Mesenchymal stem cell (in vitro differentiated cells and primary cell): ENCODE data around the gene DHX30.
A peak's percentile ranks its signal among the peaks of the same experiment; 100 is the strongest.
"Not testable (repeated sequence)": the region's sequence is repeated elsewhere in the genome, so short reads cannot be mapped to it uniquely, and the experiment has no call there.

ENCODE experiments used
- DNase-seq: peaks from one replicate; pipeline ENCODE4 v3.0.0-alpha.2; 2013
- H2AFZ ChIP-seq: one replicate; pipeline ENCODE4 v1.6.1; 2013; ENCODE audit warnings: low read depth, mild to moderate bottlenecking, control low read depth, inconsistent platforms, low read length, moderate library complexity
- H2AK5ac ChIP-seq: 2 replicates; pipeline ENCODE4 v1.6.1; 2013; ENCODE audit warnings: low read length, moderate library complexity, mild to moderate bottlenecking, inconsistent platforms; ENCODE audit not compliant: severe bottlenecking
- H2BK120ac ChIP-seq: one replicate; pipeline ENCODE4 v1.6.1; 2013; ENCODE audit warnings: low read depth, mild to moderate bottlenecking, inconsistent platforms, low read length, moderate library complexity
- H2BK12ac ChIP-seq, 2 experiments: one replicate each; pipeline ENCODE4 v1.6.1; 2013; ENCODE audit warnings: inconsistent platforms in 2 of 2, low read length in 2 of 2, mild to moderate bottlenecking in 2 of 2, moderate library complexity in 2 of 2, control low read depth in 1 of 2
- H2BK15ac ChIP-seq: one replicate; pipeline ENCODE4 v1.6.1; 2013; ENCODE audit warnings: mild to moderate bottlenecking, low read depth, inconsistent platforms; ENCODE audit not compliant: poor library complexity, severe bottlenecking
- H2BK5ac ChIP-seq: 2 replicates; pipeline ENCODE4 v1.6.1; 2013; ENCODE audit warnings: low read depth, mild to moderate bottlenecking, low read length, control low read depth, inconsistent platforms; ENCODE audit not compliant: poor library complexity, severe bottlenecking
- H3K14ac ChIP-seq, 2 experiments: one replicate each; pipeline ENCODE4 v1.6.1; 2013; ENCODE audit warnings: inconsistent platforms in 2 of 2, low read length in 2 of 2, control low read depth in 1 of 2, mild to moderate bottlenecking in 1 of 2, moderate library complexity in 1 of 2
- H3K18ac ChIP-seq, 2 experiments: one replicate each; pipeline ENCODE4 v1.6.1; 2013; ENCODE audit warnings: inconsistent platforms in 2 of 2, low read length in 2 of 2, control low read depth in 1 of 2, low read depth in 1 of 2, mild to moderate bottlenecking in 1 of 2
- H3K23ac ChIP-seq, 2 experiments: one replicate each; pipeline ENCODE4 v1.6.1; 2013; ENCODE audit warnings: inconsistent platforms in 2 of 2, low read length in 2 of 2, mild to moderate bottlenecking in 2 of 2, moderate library complexity in 2 of 2, control low read depth in 1 of 2
- H3K27ac ChIP-seq: 2 replicates; pipeline ENCODE4 v1.5.1; 2013; ENCODE audit warnings: mild to moderate bottlenecking, moderate library complexity, low read length, control low read depth, inconsistent platforms; ENCODE audit not compliant: poor library complexity, severe bottlenecking
- H3K27me3 ChIP-seq, 2 experiments: 2 replicates each; pipeline versions ENCODE4 v1.6.1 to v1.7.0; 2013; ENCODE audit warnings: low read length in 2 of 2, mild to moderate bottlenecking in 2 of 2, moderate library complexity in 2 of 2, control low read depth in 1 of 2, inconsistent platforms in 1 of 2; ENCODE audit not compliant: control insufficient read depth in 1 of 2, insufficient read depth in 1 of 2
- H3K36me3 ChIP-seq, 2 experiments: 2 replicates each; pipeline versions ENCODE4 v1.6.1 to v1.7.0; 2013; ENCODE audit warnings: low read length in 2 of 2, control low read depth in 1 of 2, inconsistent platforms in 1 of 2, low read depth in 1 of 2, mild to moderate bottlenecking in 1 of 2; ENCODE audit not compliant: insufficient read depth in 2 of 2, control insufficient read depth in 1 of 2
- H3K4ac ChIP-seq, 2 experiments: one replicate each; pipeline ENCODE4 v1.6.1; 2013; ENCODE audit warnings: inconsistent platforms in 2 of 2, low read length in 2 of 2, mild to moderate bottlenecking in 2 of 2, moderate library complexity in 2 of 2, control low read depth in 1 of 2, low read depth in 1 of 2
- H3K4me1 ChIP-seq: 2 replicates; pipeline ENCODE4 v1.6.1; 2013; ENCODE audit warnings: low read depth, low read length, control low read depth; ENCODE audit not compliant: control insufficient read depth, insufficient read depth
- H3K4me2 ChIP-seq: 2 replicates; pipeline ENCODE4 v1.6.1; 2013; ENCODE audit warnings: low read length, mild to moderate bottlenecking, inconsistent platforms; ENCODE audit not compliant: poor library complexity, severe bottlenecking
- H3K4me3 ChIP-seq, 2 experiments: 2 replicates each; pipeline versions ENCODE4 v1.5.1 to v1.7.0; 2013; ENCODE audit warnings: low read length in 2 of 2, mild to moderate bottlenecking in 2 of 2, control low read depth in 1 of 2, low read depth in 1 of 2; ENCODE audit not compliant: insufficient read depth in 1 of 2
- H3K79me1 ChIP-seq: replicated peaks from 2 replicates; pipeline ENCODE4 v1.6.1; 2013; ENCODE audit warnings: mild to moderate bottlenecking, control low read depth, low read length, inconsistent platforms; ENCODE audit not compliant: poor library complexity, severe bottlenecking
- H3K9ac ChIP-seq: 2 replicates; pipeline ENCODE4 v1.7.0; 2013; ENCODE audit warnings: mild to moderate bottlenecking, low read length, moderate library complexity
- H3K9me3 ChIP-seq: 2 replicates; pipeline ENCODE4 v1.7.0; 2013; ENCODE audit warnings: mild to moderate bottlenecking, low read length; ENCODE audit not compliant: control insufficient read depth
- H4K8ac ChIP-seq: one replicate; pipeline ENCODE4 v1.6.1; 2013; ENCODE audit warnings: inconsistent platforms, mild to moderate bottlenecking, low read length, moderate library complexity
- H4K91ac ChIP-seq: one replicate; pipeline ENCODE4 v1.6.1; 2013; ENCODE audit warnings: mild to moderate bottlenecking, low read length, inconsistent platforms
- WGBS: methylation state at CpG from one replicate; pipeline ENCODE4 v1.1.7; 2013; ENCODE audit warnings: mixed read lengths; 5-methylcytosine and 5-hydroxymethylcytosine counted together

DHX30 gene

GRCh38 chr3:47829482-47829881 is 26.5 kb downstream of the DHX30 start:
- H2BK120ac ChIP-seq, H3K18ac ChIP-seq, H3K4me3 ChIP-seq, H3K23ac ChIP-seq, H3K14ac ChIP-seq, H3K27me3 ChIP-seq, H4K8ac ChIP-seq, H3K4me1 ChIP-seq, DNase-seq, H3K27ac ChIP-seq, H3K4me2 ChIP-seq, H2AK5ac ChIP-seq, H4K91ac ChIP-seq, H3K4ac ChIP-seq, H2BK12ac ChIP-seq, H3K9ac ChIP-seq, H2BK5ac ChIP-seq, H2AFZ ChIP-seq, H2BK15ac ChIP-seq, H3K9me3 ChIP-seq: not testable (repeated sequence)
- peaks cover 56 to 71% of the 10 kb centered on the region in 2 experiments for H3K36me3 ChIP-seq
- over 99% methylated on average over 8 of the region's 9 CpGs for WGBS
- H3K79me1 ChIP-seq, result peaks cover 30% of the 10 kb centered on the region

- H2BK120ac ChIP-seq, result no peak overlapping the region
- H3K4me1 ChIP-seq, result peaks cover 1% of the 10 kb centered on the region
- H4K8ac ChIP-seq, result no peak overlapping the region
- no peak overlapping the region for H2AK5ac ChIP-seq
- no peak overlapping the region for H3K4me3 ChIP-seq
- H3K4ac ChIP-seq, result no peak overlapping the region
- H2BK15ac ChIP-seq, result no peak overlapping the region
- WGBS, result 97% methylated on average over 7 of the region's 7 CpGs
- H2BK5ac ChIP-seq, result no peak overlapping the region
- H3K27me3 ChIP-seq, result no peaks in the 10 kb centered on the region
- no peak overlapping the region for H3K4me2 ChIP-seq
- no peak overlapping the region for H3K27ac ChIP-seq
- peaks cover 47% of the 10 kb centered on the region for H3K79me1 ChIP-seq
- H3K18ac ChIP-seq, result no peak overlapping the region
- peaks cover 78 to 85% of the 10 kb centered on the region in 2 experiments for H3K36me3 ChIP-seq
- H3K14ac ChIP-seq, result no peak overlapping the region
- H4K91ac ChIP-seq, result no peak overlapping the region
- H3K9ac ChIP-seq, result no peak overlapping the region
- no peaks in the 10 kb centered on the region for H3K9me3 ChIP-seq
- no peak for DNase-seq
- no peak overlapping the region for H2BK12ac ChIP-seq
- no peak overlapping the region for H2AFZ ChIP-seq
- H3K23ac ChIP-seq, result no peak overlapping the region
These were observed 34.0 kb downstream of the DHX30 start for GRCh38 chr3:47836986-47837385.

- Histone ChIP-seq H2BK12ac (no peak overlapping the region), H3K9me3 (no peaks in the 10 kb centered on the region), H4K91ac (peak overlapping the region; percentile 2), H4K8ac (no peak overlapping the region), H3K4ac (no peak overlapping the region), H2BK120ac (no peak overlapping the region), H3K4me2 (no peak overlapping the region), H3K14ac (no peak overlapping the region), H2AFZ (no peak overlapping the region), H2BK5ac (no peak overlapping the region), H3K4me1 (peaks cover 1% of the 10 kb centered on the region), H3K9ac (no peak overlapping the region), H3K36me3 (peaks cover 75 to 85% of the 10 kb centered on the region in 2 experiments), H3K23ac (no peak overlapping the region), H3K18ac (no peak overlapping the region), H3K4me3 (no peak overlapping the region), H2BK15ac (no peak overlapping the region), H3K27ac (no peak overlapping the region), H2AK5ac (no peak overlapping the region), H3K79me1 (peaks cover 49% of the 10 kb centered on the region), H3K27me3 (no peaks in the 10 kb centered on the region)
- no peak for DNase-seq
- WGBS, result 98% methylated on average over 4 of the region's 5 CpGs
These were observed 35.6 kb downstream of the DHX30 start for GRCh38 chr3:47838503-47838902.

- no peak overlapping the region for H2AK5ac ChIP-seq
- H3K36me3 ChIP-seq, result peaks cover 84 to 92% of the 10 kb centered on the region in 2 experiments
- H2BK5ac ChIP-seq, result no peak overlapping the region
- H3K4me2 ChIP-seq, result no peak overlapping the region
- H3K79me1 ChIP-seq, result peaks cover 50% of the 10 kb centered on the region
- H3K23ac ChIP-seq, result no peak overlapping the region
- DNase-seq, result no peak
- H2BK15ac ChIP-seq, result no peak overlapping the region
- no peak overlapping the region for H4K8ac ChIP-seq
- no peak overlapping the region for H3K18ac ChIP-seq
- no peak overlapping the region for H3K4ac ChIP-seq
- no peak overlapping the region for H2BK120ac ChIP-seq
- no peak overlapping the region for H3K9ac ChIP-seq
- peaks cover 1% of the 10 kb centered on the region for H3K4me1 ChIP-seq
- H3K4me3 ChIP-seq, result no peak overlapping the region
- no peaks in the 10 kb centered on the region for H3K27me3 ChIP-seq
- WGBS, result 88% methylated on average over 6 of the region's 7 CpGs
- H2AFZ ChIP-seq, result no peak overlapping the region
- H4K91ac ChIP-seq, result no peak overlapping the region
- H2BK12ac ChIP-seq, result no peak overlapping the region
- no peak overlapping the region for H3K27ac ChIP-seq
- H3K9me3 ChIP-seq, result no peaks in the 10 kb centered on the region
- H3K14ac ChIP-seq, result no peak overlapping the region
These were observed 38.9 kb downstream of the DHX30 start for GRCh38 chr3:47841786-47842349.
